SU-DHL-6 (cell line): ENCODE results near the gene TMEM178A.

Experiments
- H2AFZ ChIP-seq: fragments of 200-600 bp; sonication (generic); 2 replicates; pipeline ENCODE4 v1.6.1; 2014; ENCODE audit warnings: low read depth, mild to moderate bottlenecking, moderate library complexity, mixed read lengths, antibody characterized with exemption, low read length; ENCODE audit not compliant: severe bottlenecking
- H3F3A ChIP-seq: fragments of 200-600 bp; shearing (Covaris generic); 2 replicates; pipeline ENCODE4 v1.6.0; 2016; ENCODE audit warnings: antibody characterized with exemption, mild to moderate bottlenecking; ENCODE audit not compliant: insufficient read depth
- H3K27ac ChIP-seq: fragments of 200-600 bp; sonication (generic); 2 replicates; pipeline ENCODE4 v1.5.1; 2016; ENCODE audit warnings: low read depth, mild to moderate bottlenecking, low read length, moderate library complexity, mixed read lengths
- H3K27me3 ChIP-seq: fragments of 200-600 bp; sonication (generic), shearing (Covaris generic); 2 replicates; pipeline ENCODE4 v1.6.0; 2014; ENCODE audit warnings: mild to moderate bottlenecking, low read length
- H3K36me3 ChIP-seq: fragments of 200-600 bp; sonication (generic); 2 replicates; pipeline ENCODE4 v1.6.1; 2014; ENCODE audit warnings: mild to moderate bottlenecking, low read length, mixed read lengths
- H3K4me2 ChIP-seq: fragments of 300-600, 200-600 bp; shearing (Covaris generic), sonication (generic); 2 replicates; pipeline ENCODE4 v1.6.0; 2014; ENCODE audit warnings: low read length, low read depth, mild to moderate bottlenecking; ENCODE audit not compliant: poor library complexity, severe bottlenecking
- H3K4me3 ChIP-seq: fragments of 200-600 bp; sonication (generic); 2 replicates; pipeline ENCODE4 v1.5.1; 2014; ENCODE audit warnings: antibody characterized with exemption, low read length, mild to moderate bottlenecking, mixed read lengths; ENCODE audit not compliant: insufficient read depth, poor library complexity, severe bottlenecking
- H3K79me2 ChIP-seq: fragments of 200-600 bp; sonication (generic); 2 replicates; pipeline ENCODE4 v1.6.1; 2014; ENCODE audit warnings: mild to moderate bottlenecking, low read length, moderate library complexity; ENCODE audit not compliant: insufficient read depth
- H3K9ac ChIP-seq: fragments of 200-600 bp; sonication (generic); 2 replicates; pipeline ENCODE4 v1.7.0; 2014; ENCODE audit warnings: mild to moderate bottlenecking, low read length
- H3K9me2 ChIP-seq: fragments of 200-600 bp; sonication (generic); replicated peaks from 2 replicates; pipeline ENCODE4 v1.6.1; 2014; ENCODE audit warnings: low read length; ENCODE audit not compliant: insufficient read depth
- H3K9me3 ChIP-seq: fragments of 200-600 bp; sonication (generic); 2 replicates; pipeline ENCODE4 v1.6.1; 2014; ENCODE audit warnings: low read length, mixed read lengths; ENCODE audit not compliant: insufficient read depth
- H4K20me1 ChIP-seq: fragments of 200-600 bp; sonication (generic); 2 replicates; pipeline ENCODE4 v1.6.1; 2014; ENCODE audit warnings: low read depth, mild to moderate bottlenecking, antibody characterized with exemption, low read length, moderate library complexity, mixed read lengths
- CTCF ChIP-seq: fragments of 200-600 bp; sonication (generic); IDR thresholded peaks from one replicate; pipeline ENCODE4 v1.5.1; 2017; ENCODE audit warnings: antibody characterized with exemption, mild to moderate bottlenecking, low read length, moderate library complexity; ENCODE audit not compliant: insufficient read depth, poor library complexity, severe bottlenecking
- EZH2phosphoT487 ChIP-seq: fragments of 200-600 bp; sonication (generic), shearing (Covaris generic); conservative IDR thresholded peaks from 2 replicates; pipeline ENCODE4 v1.6.1; 2018; ENCODE audit warnings: mild to moderate bottlenecking, antibody characterized with exemption, low read length, moderate library complexity, mixed read lengths

The TMEM178A gene

GRCh38 chr2:39683022-39683699 is 17.4 kb downstream of the TMEM178A start:
- Histone ChIP-seq H3K36me3 (no peaks in the 10 kb centered on the region), H3K79me2 (no peaks in the 10 kb centered on the region), H3K9me3 (no peaks in the 10 kb centered on the region), H3F3A (no peaks in the 10 kb centered on the region), H3K9ac (no peak overlapping the region), H3K27me3 (no peaks in the 10 kb centered on the region), H2AFZ (no peak overlapping the region), H3K9me2 (no peaks in the 10 kb centered on the region), H4K20me1 (no peaks in the 10 kb centered on the region), H3K4me3 (no peak overlapping the region), H3K4me2 (no peak overlapping the region), H3K27ac (no peak overlapping the region)
- TF ChIP-seq EZH2phosphoT487 = no peak
- TF ChIP-seq CTCF = no peak

- Histone ChIP-seq H3K27me3 (no peaks in the 10 kb centered on the region), H3K9me3 (no peaks in the 10 kb centered on the region), H3F3A (no peaks in the 10 kb centered on the region), H4K20me1 (no peaks in the 10 kb centered on the region), H3K36me3 (no peaks in the 10 kb centered on the region), H2AFZ (no peak overlapping the region), H3K4me3 (no peak overlapping the region), H3K79me2 (no peaks in the 10 kb centered on the region), H3K4me2 (no peak overlapping the region), H3K27ac (no peak overlapping the region), H3K9me2 (no peaks in the 10 kb centered on the region), H3K9ac (no peak overlapping the region)
- TF ChIP-seq CTCF (no peak), EZH2phosphoT487 (no peak)
Observed at GRCh38 chr2:39684464-39684863, 18.7 kb downstream of the TMEM178A start.

GRCh38 chr2:39685126-39685525 is 19.4 kb downstream of the TMEM178A start:
- TF ChIP-seq EZH2phosphoT487 = no peak
- no peak for TF ChIP-seq CTCF
- Histone ChIP-seq H3F3A (no peaks in the 10 kb centered on the region), H3K4me3 (no peak overlapping the region), H3K4me2 (no peak overlapping the region), H3K27ac (no peak overlapping the region), H3K9me3 (no peaks in the 10 kb centered on the region), H3K36me3 (no peaks in the 10 kb centered on the region), H3K27me3 (no peaks in the 10 kb centered on the region), H3K79me2 (no peaks in the 10 kb centered on the region), H2AFZ (no peak overlapping the region), H3K9ac (no peak overlapping the region), H4K20me1 (no peaks in the 10 kb centered on the region), H3K9me2 (no peaks in the 10 kb centered on the region)
